Thyroid gland (tissue), 4 donors: ENCODE measurements around the gene LRRC4C. TPM values are rescaled to one million over a fixed set of nuclear protein-coding genes. Genes with fewer than 3 reads are reported as not detected.
A peak's percentile ranks its signal among the peaks of the same experiment; 100 is the strongest.
"Not testable (repeated sequence)": the region's sequence is repeated elsewhere in the genome, so short reads cannot be mapped to it uniquely, and the experiment has no call there.

Experiments used
- DNase-seq, 2 donors: peaks; one replicate each; pipeline ENCODE4 v3.0.0-alpha.2; 2019
- H3K27ac ChIP-seq, 3 donors: fragments of 200-600 bp; sonication (generic); 1 replicate in 2 of 3; 2 replicates in 1 of 3; pipeline ENCODE4 v1.5.1; 2016 to 2019; ENCODE audit warnings: mild to moderate bottlenecking in 1 of 3, moderate library complexity in 1 of 3
- H3K27me3 ChIP-seq: fragments of 200-600 bp; sonication (generic); one replicate; pipeline ENCODE4 v1.5.1; 2019
- H3K36me3 ChIP-seq, 2 donors: fragments of 200-600 bp; sonication (generic); one replicate each; pipeline ENCODE4 v1.5.1; 2016 to 2019
- H3K4me1 ChIP-seq, 2 donors: fragments of 200-600 bp; sonication (generic); one replicate each; pipeline ENCODE4 v1.5.1; 2017 to 2019
- H3K4me3 ChIP-seq, 3 donors: fragments of 200-600 bp; sonication (generic); replicated peaks in 1 of 3; 1 replicate in 2 of 3; 2 replicates in 1 of 3; pipeline ENCODE4 v1.5.1; 2016; ENCODE audit warnings: mild to moderate bottlenecking in 1 of 3
- H3K9me3 ChIP-seq: fragments of 200-600 bp; sonication (generic); one replicate; pipeline ENCODE4 v1.5.1; 2017
- POLR2A ChIP-seq, 2 donors: fragments of 450-650 bp; IDR thresholded peaks; one replicate each; pipeline ENCODE4 v1.6.1; 2017; ENCODE audit warnings: antibody characterized with exemption in 2 of 2, mild to moderate bottlenecking in 2 of 2, moderate library complexity in 1 of 2
- WGBS, 2 donors: methylation state at CpG; one replicate each; pipeline ENCODE4 v1.1.5; 2017; 5-methylcytosine and 5-hydroxymethylcytosine counted together
- intact Hi-C: fragments of 100-400 bp; cut with DNase I; formaldehyde crosslinking; loops from one replicate; pipeline ENCODE4 v1.15.1; 2023
- total RNA-seq, 4 donors: library from RNA; depleted of rRNA; stranded (reverse); fragments of >200 nt; gene quantifications; one replicate each; pipeline ENCODE4 v1.2.3, GENCODE V29; 2016
- TF ChIP-seq, protein P1 (sequence below), 6 experiments: fragments of 200-600 bp in 3 of 6; fragments of 450-650 bp in 3 of 6; sonication (generic) in 3 of 6; IDR thresholded peaks; one replicate each; pipeline ENCODE4 v1.5.1; 2016 to 2019; ENCODE audit warnings: antibody characterized with exemption in 6 of 6, mild to moderate bottlenecking in 2 of 6, inconsistent platforms in 1 of 6, moderate library complexity in 1 of 6

The LRRC4C gene
- total RNA-seq, 4 donors from 2014 or later, result 4.6 to 13.9 (median 7.8) TPM

- Histone ChIP-seq H3K27ac (no peak overlapping the region), H3K4me1 (no peaks in the 10 kb centered on the region), H3K36me3 (no peaks in the 10 kb centered on the region), H3K27me3 (no peaks in the 10 kb centered on the region), H3K9me3 (no peaks in the 10 kb centered on the region), H3K4me3 (no peak overlapping the region)
- intact Hi-C loops, result no loop called here
- no peak for DNase-seq
- WGBS, 2 donors, result 72 to 79% methylated on average over 3 of the region's 3 CpGs
- TF ChIP-seq, protein P1, sequence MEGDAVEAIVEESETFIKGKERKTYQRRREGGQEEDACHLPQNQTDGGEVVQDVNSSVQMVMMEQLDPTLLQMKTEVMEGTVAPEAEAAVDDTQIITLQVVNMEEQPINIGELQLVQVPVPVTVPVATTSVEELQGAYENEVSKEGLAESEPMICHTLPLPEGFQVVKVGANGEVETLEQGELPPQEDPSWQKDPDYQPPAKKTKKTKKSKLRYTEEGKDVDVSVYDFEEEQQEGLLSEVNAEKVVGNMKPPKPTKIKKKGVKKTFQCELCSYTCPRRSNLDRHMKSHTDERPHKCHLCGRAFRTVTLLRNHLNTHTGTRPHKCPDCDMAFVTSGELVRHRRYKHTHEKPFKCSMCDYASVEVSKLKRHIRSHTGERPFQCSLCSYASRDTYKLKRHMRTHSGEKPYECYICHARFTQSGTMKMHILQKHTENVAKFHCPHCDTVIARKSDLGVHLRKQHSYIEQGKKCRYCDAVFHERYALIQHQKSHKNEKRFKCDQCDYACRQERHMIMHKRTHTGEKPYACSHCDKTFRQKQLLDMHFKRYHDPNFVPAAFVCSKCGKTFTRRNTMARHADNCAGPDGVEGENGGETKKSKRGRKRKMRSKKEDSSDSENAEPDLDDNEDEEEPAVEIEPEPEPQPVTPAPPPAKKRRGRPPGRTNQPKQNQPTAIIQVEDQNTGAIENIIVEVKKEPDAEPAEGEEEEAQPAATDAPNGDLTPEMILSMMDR (IDR thresholded peaks at IDR 0.05), result no peak
Observed at GRCh38 chr11:40544162-40544561, 915.3 kb downstream of the LRRC4C start.

DNA sequence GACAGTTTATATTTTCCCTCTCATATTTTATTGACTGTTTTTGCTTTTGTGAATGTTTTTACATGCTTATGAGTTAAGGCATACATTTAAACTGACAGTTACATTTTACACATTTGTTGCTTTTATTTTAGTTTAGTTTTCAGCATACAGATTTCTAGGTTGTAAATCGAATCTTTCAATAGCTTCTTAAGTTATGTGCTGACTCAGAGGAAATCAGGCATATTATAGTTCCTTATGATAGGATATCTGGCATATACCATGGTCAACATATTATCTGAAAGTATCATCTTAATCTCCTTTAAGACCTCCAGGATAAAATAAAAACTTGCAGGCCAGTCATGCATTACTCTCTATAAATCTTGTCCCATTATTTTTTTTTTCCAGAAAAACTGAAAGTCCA is 916.6 kb downstream of the LRRC4C start:
- H3K36me3 ChIP-seq, result no peaks in the 10 kb centered on the region
- no peaks in the 10 kb centered on the region for H3K27me3 ChIP-seq
- no peak overlapping the region for H3K4me3 ChIP-seq
- 70 to 74% methylated on average over 1 of the region's 1 CpG for WGBS, 2 donors
- H3K9me3 ChIP-seq, result no peaks in the 10 kb centered on the region
- no peak overlapping the region for H3K27ac ChIP-seq
- TF ChIP-seq, protein P1 (IDR thresholded peaks at IDR 0.05), result no peak
- no peak for TF ChIP-seq POLR2A (IDR thresholded peaks at IDR 0.05)
- no peak for DNase-seq
- no peaks in the 10 kb centered on the region for H3K4me1 ChIP-seq
- intact Hi-C loops, result no loop called here

DNA sequence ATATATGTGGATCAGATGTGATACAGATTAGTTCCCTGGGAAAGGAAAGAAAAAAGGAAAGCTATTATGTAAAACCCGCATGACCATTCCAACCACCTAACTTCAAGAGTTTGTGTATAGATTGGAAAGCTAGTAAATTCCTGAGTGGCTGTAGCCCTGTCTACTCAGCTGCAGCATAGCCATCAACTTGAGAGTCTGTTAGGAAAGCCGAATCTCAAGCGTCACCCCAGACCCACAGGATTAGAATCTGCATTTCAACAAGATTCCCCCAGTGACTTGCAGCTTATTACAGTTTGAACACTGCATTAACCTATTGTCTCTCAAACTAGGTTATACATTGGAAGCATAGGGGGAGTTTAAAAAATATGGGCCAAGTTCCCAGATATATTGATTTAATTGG is 921.7 kb downstream of the LRRC4C start:
- DNase-seq, result no peak
- Histone ChIP-seq H3K27ac (no peak overlapping the region), H3K36me3 (no peaks in the 10 kb centered on the region), H3K9me3 (no peaks in the 10 kb centered on the region), H3K4me1 (no peaks in the 10 kb centered on the region), H3K27me3 (no peaks in the 10 kb centered on the region), H3K4me3 (no peak overlapping the region)
- 30 to 31% methylated on average over 3 of the region's 3 CpGs for WGBS, 2 donors
- TF ChIP-seq POLR2A (IDR thresholded peaks at IDR 0.05), result no peak
- TF ChIP-seq, protein P1 (IDR thresholded peaks at IDR 0.05), result no peak
- intact Hi-C loops, result no loop called here

DNA sequence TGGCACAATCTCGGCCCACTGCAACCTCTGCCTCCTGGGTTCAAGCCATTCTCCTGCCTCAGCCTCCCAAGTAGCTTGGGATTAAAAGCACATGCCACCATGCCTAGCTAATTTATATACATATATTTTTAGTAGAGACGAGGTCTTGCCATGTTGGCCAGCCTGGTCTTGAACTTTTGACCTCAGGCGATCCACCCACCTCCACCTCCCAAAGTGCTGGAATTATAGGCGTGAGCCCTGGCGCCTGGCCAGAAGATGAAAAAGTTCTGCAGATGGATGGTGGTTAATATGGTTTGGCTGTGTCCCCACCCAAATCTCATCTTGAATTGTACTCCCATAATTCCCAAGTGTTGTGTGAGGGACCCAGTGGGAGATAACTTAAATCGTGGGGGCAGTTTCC is 937.4 kb downstream of the LRRC4C start:
- H3K27ac ChIP-seq, H3K4me3 ChIP-seq, H3K27me3 ChIP-seq, H3K9me3 ChIP-seq, intact Hi-C loops, H3K4me1 ChIP-seq, H3K36me3 ChIP-seq: not testable (repeated sequence)
- peak in 1 of 2 donors; percentile 2 for DNase-seq
- WGBS, 2 donors, result 86 to 94% methylated on average over 6 of the region's 6 CpGs

DNA sequence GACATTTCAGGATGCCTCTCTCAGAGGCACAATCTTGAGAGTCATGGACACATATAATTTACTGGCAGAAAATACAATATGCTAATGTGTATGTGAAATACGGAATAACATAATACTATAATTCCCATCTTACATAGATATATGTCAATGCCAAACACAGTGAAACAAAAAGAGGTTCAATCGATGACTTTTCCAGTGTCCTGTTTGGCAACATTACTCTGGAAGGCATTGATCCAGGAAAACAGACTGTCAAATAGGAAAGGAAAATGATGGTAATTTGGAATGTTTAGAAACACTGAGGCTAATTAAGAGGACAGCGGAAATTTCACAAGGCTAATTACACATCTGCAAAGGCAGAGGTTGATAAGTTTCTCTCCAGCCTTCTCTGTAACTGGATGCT is 942.3 kb downstream of the LRRC4C start:
- Histone ChIP-seq H3K27ac (no peak overlapping the region), H3K4me3 (no peak overlapping the region), H3K9me3 (no peaks in the 10 kb centered on the region), H3K27me3 (no peaks in the 10 kb centered on the region), H3K36me3 (no peaks in the 10 kb centered on the region), H3K4me1 (no peaks in the 10 kb centered on the region)
- WGBS, 2 donors, result 90 to 95% methylated on average over 3 of the region's 3 CpGs
- intact Hi-C loops, result no loop called here
- TF ChIP-seq, protein P1 (IDR thresholded peaks at IDR 0.05), result no peak
- TF ChIP-seq POLR2A (IDR thresholded peaks at IDR 0.05), result no peak
- no peak for DNase-seq

DNA sequence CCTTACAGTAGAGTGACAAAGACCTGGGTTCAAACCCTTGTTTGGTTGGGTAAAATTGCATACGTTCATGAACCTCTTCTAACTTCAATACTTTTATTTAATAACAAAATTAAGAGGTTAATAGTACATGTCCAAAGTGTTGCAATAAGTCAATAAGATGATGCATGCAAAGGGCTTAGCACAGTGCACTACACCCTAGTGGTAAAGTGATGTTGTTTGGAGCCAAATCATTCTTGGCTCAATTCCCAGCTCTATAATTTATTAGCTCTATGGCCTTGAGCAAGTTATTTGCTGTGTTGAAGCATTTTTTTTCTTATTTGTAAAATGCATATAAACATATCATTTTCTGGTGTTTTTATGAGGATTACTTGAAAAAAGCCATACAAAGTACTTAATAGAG is 945.3 kb downstream of the LRRC4C start:
- H3K27me3 ChIP-seq, result no peaks in the 10 kb centered on the region
- no peaks in the 10 kb centered on the region for H3K9me3 ChIP-seq
- DNase-seq, result no peak
- H3K27ac ChIP-seq, result no peak overlapping the region
- 83 to 85% methylated on average over 1 of the region's 1 CpG for WGBS, 2 donors
- no peaks in the 10 kb centered on the region for H3K36me3 ChIP-seq
- TF ChIP-seq, protein P1 (IDR thresholded peaks at IDR 0.05), result no peak
- no peak for TF ChIP-seq POLR2A (IDR thresholded peaks at IDR 0.05)
- no peaks in the 10 kb centered on the region for H3K4me1 ChIP-seq
- H3K4me3 ChIP-seq, result no peak overlapping the region
- intact Hi-C loops, result no loop called here
